ENCODE results near the gene MRPS18A. TPM values are rescaled to one million over a fixed set of nuclear protein-coding genes. Genes with fewer than 3 reads are reported as not detected.

Gene MRPS18A
- total RNA-seq, 3 donors from 2014 or later: 36.9 to 65.7 (median 61.9) TPM

GRCh38 chr6:43720999-43721398 lies 33.4 kb upstream of the MRPS18A start:
- Histone ChIP-seq H3K4me1 (ENCODE audit: low read depth) (peaks cover 13% of the 10 kb centered on the region), H3K36me3 (ENCODE audit: low read depth) (no peaks in the 10 kb centered on the region), H3K4me3 (no peak overlapping the region), H3K9me3 (no peaks in the 10 kb centered on the region)
- no peak for TF ChIP-seq CTCF (IDR thresholded peaks at IDR 0.05)
- ATAC-seq (no peak), DNase-seq (no peak)
- intact Hi-C loops (cut with DNase I, micrococcal nuclease): loop anchor here in 1 of 2 donors (5.0 kb wide), 1 partner anchor 356 kb away; no protein-coding TSS in a partner anchor

- Histone ChIP-seq H3K36me3 (ENCODE audit: low read depth) (no peaks in the 10 kb centered on the region), H3K4me1 (ENCODE audit: low read depth) (peaks cover 5% of the 10 kb centered on the region), H3K9me3 (no peaks in the 10 kb centered on the region), H3K4me3 (no peak overlapping the region)
- ATAC-seq (no peak), DNase-seq (no peak)
- intact Hi-C loops (cut with DNase I, micrococcal nuclease): no loop called here
- no peak for TF ChIP-seq CTCF (IDR thresholded peaks at IDR 0.05)
These were observed 31.9 kb upstream of the MRPS18A start for GRCh38 chr6:43719511-43719910.

- H3K9me3 ChIP-seq: no peaks in the 10 kb centered on the region
- H3K36me3 ChIP-seq (ENCODE audit: low read depth): no peaks in the 10 kb centered on the region
- ATAC-seq (no peak), DNase-seq (no peak)
- no peaks in the 10 kb centered on the region for H3K4me1 ChIP-seq (ENCODE audit: low read depth)
- no peak overlapping the region for H3K4me3 ChIP-seq
- intact Hi-C loops (cut with DNase I, micrococcal nuclease): no loop called here
- TF ChIP-seq CTCF (IDR thresholded peaks at IDR 0.05): no peak
These were observed 31.0 kb upstream of the MRPS18A start for GRCh38 chr6:43718387-43719105.

GRCh38 chr6:43717822-43718221 lies 30.2 kb upstream of the MRPS18A start:
- Histone ChIP-seq H3K4me1 (ENCODE audit: low read depth) (no peaks in the 10 kb centered on the region), H3K4me3 (no peak overlapping the region), H3K9me3 (no peaks in the 10 kb centered on the region), H3K36me3 (ENCODE audit: low read depth) (no peaks in the 10 kb centered on the region)
- DNase-seq (peak in 1 of 3 donors; percentile 69), ATAC-seq (peak; percentile 22)
- intact Hi-C loops (cut with DNase I, micrococcal nuclease): no loop called here
- TF ChIP-seq CTCF (IDR thresholded peaks at IDR 0.05): no peak

GRCh38 chr6:43717389-43717788 lies 29.8 kb upstream of the MRPS18A start:
- ATAC-seq (no peak), DNase-seq (no peak)
- Histone ChIP-seq H3K9me3 (no peaks in the 10 kb centered on the region), H3K36me3 (ENCODE audit: low read depth) (no peaks in the 10 kb centered on the region), H3K4me1 (ENCODE audit: low read depth) (no peaks in the 10 kb centered on the region), H3K4me3 (no peak overlapping the region)
- no peak for TF ChIP-seq CTCF (IDR thresholded peaks at IDR 0.05)
- intact Hi-C loops (cut with DNase I, micrococcal nuclease): no loop called here

Data from mucosa of descending colon (tissue), 3 donors.